ENCODE data around the gene XPA.

DNA sequence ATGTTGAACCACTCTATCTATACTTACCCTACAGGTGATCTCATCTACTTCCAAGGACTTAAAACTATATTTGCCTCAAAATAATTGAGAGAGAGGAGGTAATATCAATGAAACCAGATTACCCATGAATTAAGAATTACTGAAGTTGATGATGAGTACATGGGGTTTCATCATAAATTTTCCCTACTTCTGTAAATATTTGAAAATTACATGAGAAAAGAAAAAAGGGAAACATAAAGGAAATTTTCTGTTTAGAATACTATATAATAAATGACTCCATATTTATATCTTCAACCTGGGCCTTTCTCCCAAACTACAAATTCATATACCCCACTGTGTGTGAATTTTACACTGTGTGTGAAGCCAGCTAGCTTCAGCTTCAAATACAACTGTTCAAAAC, 66.5 kb downstream of the XPA start:
- TF ChIP-seq, protein P1, sequence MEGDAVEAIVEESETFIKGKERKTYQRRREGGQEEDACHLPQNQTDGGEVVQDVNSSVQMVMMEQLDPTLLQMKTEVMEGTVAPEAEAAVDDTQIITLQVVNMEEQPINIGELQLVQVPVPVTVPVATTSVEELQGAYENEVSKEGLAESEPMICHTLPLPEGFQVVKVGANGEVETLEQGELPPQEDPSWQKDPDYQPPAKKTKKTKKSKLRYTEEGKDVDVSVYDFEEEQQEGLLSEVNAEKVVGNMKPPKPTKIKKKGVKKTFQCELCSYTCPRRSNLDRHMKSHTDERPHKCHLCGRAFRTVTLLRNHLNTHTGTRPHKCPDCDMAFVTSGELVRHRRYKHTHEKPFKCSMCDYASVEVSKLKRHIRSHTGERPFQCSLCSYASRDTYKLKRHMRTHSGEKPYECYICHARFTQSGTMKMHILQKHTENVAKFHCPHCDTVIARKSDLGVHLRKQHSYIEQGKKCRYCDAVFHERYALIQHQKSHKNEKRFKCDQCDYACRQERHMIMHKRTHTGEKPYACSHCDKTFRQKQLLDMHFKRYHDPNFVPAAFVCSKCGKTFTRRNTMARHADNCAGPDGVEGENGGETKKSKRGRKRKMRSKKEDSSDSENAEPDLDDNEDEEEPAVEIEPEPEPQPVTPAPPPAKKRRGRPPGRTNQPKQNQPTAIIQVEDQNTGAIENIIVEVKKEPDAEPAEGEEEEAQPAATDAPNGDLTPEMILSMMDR (IDR thresholded peaks at IDR 0.05; ENCODE audit: insufficient read depth, low read depth, low read length), result no peak
- TF ChIP-seq EZH2 (IDR thresholded peaks at IDR 0.05; ENCODE audit: insufficient read depth, low read length), result no peak

Measured in astrocyte (in vitro differentiated cells and primary cell).